Measurements from ENCODE around the gene NTNG2.

DNA sequence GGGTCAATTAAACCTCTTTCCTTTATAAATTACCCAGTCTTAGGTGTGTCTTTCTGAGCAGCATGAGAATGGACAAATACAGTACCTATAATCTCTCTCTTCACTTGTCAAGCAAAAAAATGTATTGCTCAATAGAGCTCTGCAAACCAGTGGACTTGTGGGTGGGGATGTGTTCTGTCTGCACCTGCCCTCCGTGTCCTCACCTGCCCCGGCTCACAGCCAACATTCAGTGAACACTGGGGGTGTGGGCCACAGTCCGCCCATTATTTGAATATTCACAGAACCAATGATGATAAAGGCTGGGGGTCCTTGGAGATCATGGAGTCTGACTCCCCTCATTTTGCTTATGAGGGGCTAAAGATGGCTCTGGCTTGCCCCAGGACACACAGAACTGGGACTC lies 45.3 kb upstream of the NTNG2 start:
- TF ChIP-seq GATA2 (IDR thresholded peaks at IDR 0.05; ENCODE audit: low read depth, low read length) (no peak), GATA3 (IDR thresholded peaks at IDR 0.05; ENCODE audit: low read depth, low read length) (no peak)
